NCI-H510A (cell line): ENCODE results near the gene PPID.
"Not testable (repeated sequence)": the region's sequence is repeated elsewhere in the genome, so short reads cannot be mapped to it uniquely, and the experiment has no call there.

Experiments
- DNase-seq: peaks from one replicate; lab custom pipeline; 2025; lab: John Stamatoyannopoulos, UW

The PPID gene

DNA sequence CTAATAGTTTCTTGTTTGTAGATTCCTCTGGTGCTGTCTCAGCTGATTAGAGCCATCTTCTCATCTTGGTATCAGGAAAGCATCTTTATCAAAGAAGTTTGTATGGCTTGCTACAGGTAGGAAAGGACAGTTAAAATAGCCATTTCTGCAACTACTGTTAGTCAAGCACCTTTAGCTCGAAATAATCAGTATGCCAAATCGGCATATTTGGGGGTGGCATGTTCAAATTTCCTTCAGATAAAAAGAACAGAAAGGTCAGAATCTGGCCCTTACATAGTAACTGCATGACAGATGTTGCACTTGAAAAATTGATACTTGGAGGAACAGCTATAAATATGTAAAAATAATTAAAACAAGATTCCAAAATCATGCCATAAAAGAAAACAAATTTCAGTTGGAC, 56.3 kb downstream of the PPID start:
- no peak for DNase-seq

DNA sequence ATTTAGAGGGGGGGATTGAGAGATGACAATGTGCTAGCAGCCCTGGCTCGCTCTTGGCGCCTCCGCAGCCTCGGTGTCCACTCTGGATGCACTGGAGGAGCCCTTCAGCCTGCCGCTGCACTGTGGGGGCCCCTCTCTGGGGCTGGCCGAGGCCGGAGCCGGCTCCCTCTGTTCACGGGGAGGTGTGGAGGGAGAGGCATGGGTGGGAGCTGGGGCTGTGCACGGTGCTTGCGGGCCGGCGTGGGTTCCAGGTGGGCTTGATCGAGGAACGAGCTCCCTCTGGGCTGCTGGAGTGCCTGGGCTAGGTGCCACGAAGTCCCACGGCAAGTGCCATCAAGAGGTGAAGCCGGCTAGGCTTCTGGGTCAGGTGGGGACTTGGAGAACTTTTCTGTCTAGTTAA, 58.4 kb downstream of the PPID start:
- no peak for DNase-seq

DNA sequence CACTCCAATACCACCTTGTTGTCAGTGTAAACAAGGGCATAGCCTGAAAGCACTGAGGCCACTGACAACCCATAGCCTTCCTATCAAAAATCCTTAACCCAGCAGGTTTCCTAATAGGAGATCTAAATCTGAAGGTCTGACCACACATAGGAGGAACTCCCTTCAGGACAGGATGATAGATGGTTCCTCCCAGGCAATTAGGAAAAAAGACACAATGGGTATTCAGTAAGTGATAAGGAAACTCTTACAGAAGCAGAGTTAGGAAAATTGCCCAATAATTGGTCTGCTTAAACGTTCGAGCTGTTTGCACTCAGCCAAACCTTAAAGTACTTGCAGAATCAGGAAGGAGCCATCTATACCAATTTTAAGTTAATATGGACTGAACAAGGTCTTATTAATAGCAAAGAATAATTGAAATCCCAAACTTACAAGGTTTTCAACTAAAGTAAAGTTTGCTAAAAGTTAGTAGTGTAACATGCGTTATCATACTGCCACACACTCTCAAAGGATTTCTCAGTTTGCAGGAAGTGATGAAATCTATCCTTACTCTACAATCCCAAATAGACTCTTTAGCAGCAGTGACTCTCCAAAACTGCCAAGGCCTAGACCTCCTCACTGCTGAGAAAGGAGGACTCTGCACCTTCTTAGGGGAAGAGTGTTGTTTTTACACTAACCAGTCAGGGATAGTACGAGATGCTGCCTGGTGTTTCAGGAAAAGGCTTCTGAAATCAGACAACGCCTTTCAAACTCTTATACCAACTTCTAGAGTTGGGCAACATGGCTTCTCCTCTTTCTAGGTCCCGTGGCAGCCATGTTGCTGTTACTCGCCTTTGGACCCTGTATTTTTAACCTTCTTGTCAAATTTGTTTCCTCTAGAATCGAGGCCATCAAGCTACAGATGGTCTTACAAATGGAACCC, 59.2 kb downstream of the PPID start:
- not testable (repeated sequence) for DNase-seq

DNA sequence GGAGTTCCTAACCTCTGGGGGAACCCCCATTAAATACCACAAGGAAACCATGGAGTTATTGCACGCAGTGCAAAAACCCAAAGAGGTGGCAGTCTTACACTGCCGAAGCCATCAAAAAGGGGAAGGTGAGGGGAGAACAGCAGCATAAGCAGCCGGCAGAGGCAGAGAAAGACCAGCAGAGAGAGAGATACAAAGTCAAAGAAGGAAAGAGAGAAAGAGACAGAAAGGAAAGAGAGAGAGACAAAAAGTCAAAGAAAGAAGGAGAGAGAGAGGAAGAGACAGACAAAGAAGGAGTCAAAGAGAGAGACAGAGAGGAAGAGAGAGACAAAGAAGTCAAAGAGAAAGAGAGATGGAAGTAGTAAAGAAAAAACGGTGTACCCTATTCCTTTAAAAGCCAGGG, 59.9 kb downstream of the PPID start:
- not testable (repeated sequence) for DNase-seq
